Adipose tissue (tissue), 3 donors: ENCODE data around the gene GMEB1. TPM values are rescaled to one million over a fixed set of nuclear protein-coding genes. Genes with fewer than 3 reads are reported as not detected.
"Not testable (repeated sequence)": the region's sequence is repeated elsewhere in the genome, so short reads cannot be mapped to it uniquely, and the experiment has no call there.

Experiments
- H3K27ac ChIP-seq: one replicate; pipeline ENCODE4 v1.5.1; 2013; ENCODE audit warnings: low read depth, low read length
- WGBS, 3 donors: extraction: QIAGEN DNeasy Blood & Tissue Kit; methylation state at CpG; one replicate each; pipeline ENCODE4 v1.1.7; 2013; 5-methylcytosine and 5-hydroxymethylcytosine counted together
- polyA plus RNA-seq, 3 donors: library from polyadenylated mRNA; stranded (reverse); fragments of 200-250 nt; gene quantifications; one replicate each; pipeline ENCODE4 v1.2.3, GENCODE V29; 2013
- donor health status: healthy with polysubstance abuse.
- donor health status: Bipolar disorder and iron deficiency.
- donor health status: healthy.

Gene GMEB1, protein sequence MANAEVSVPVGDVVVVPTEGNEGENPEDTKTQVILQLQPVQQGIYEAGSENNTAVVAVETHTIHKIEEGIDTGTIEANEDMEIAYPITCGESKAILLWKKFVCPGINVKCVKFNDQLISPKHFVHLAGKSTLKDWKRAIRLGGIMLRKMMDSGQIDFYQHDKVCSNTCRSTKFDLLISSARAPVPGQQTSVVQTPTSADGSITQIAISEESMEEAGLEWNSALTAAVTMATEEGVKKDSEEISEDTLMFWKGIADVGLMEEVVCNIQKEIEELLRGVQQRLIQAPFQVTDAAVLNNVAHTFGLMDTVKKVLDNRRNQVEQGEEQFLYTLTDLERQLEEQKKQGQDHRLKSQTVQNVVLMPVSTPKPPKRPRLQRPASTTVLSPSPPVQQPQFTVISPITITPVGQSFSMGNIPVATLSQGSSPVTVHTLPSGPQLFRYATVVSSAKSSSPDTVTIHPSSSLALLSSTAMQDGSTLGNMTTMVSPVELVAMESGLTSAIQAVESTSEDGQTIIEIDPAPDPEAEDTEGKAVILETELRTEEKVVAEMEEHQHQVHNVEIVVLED
- polyA plus RNA-seq = 1 to 10 TPM; 2.8 to 5.6 (median 5.2) TPM

DNA sequence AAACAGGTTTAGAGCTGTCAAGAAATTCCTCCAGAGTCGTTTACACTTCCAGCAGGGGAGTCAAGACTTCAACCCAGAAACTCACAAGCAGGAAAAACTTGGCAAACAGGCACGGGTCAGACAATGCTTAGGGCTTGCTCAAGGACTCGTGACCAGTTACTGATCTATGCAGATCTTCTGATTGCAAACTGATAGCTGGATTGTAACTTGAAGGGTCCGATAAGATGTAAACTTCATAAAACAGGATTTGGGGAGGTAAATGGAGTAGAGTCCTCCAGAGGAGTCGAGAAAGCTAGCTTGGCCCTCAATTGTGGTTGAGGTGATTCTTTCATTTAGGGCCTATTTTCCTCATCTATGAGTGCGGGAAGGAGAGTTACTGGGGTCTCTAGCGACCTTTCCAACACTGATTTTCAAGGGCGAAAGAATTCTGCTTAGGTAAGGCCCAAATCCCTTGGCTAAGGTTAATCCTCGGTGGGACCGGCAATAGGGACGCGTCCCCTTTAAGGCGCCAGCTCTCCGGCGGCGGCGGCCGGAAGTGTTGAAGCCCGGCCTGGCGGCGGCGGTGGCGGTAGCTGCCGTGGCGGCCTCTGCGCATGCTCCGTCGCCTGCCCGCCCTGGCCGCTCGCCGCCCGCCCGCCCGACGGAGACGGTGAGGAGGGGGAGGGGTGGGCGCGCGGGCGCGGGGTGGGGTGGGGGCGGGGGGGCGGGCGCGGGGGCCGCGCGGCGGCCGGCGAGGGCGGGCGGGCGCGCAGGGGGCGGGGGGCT is at the start of gene GMEB1:
Gene GMEB1 (plus strand): TSS at position 594 of the 765 bp plus-strand sequence. CDS start 14,829 bp downstream, outside the sequence.
- 0 to 2% (median 1%) methylated on average over 34 to 50 of the region's 57 CpGs for WGBS, 3 donors

DNA sequence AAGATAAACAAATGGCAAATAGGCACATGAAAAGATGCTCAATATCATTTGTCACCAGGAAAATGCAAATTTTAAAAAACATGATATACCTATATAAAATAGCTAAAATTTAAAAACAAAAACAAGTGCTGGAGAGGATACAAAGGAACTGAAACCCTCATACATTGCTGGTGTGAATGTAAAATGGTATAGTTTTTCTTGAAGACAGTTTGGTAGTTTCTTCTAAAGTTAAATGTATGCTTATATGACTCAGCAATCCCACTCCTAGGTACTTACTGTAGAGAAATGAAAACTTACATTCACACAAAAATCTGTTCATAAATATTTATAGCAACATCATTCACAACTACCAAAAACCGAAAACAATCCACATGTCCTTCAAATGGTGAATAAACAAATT is 36.9 kb upstream of the GMEB1 start:
- no peak overlapping the region for H3K27ac ChIP-seq
- 95 to 100% (median 96%) methylated on average over 1 of the region's 1 CpG for WGBS, 3 donors

More for the DNA sequence above, at the start of gene GMEB1:
- peak within 1 kb of the TSS; percentile 88 for H3K27ac ChIP-seq

DNA sequence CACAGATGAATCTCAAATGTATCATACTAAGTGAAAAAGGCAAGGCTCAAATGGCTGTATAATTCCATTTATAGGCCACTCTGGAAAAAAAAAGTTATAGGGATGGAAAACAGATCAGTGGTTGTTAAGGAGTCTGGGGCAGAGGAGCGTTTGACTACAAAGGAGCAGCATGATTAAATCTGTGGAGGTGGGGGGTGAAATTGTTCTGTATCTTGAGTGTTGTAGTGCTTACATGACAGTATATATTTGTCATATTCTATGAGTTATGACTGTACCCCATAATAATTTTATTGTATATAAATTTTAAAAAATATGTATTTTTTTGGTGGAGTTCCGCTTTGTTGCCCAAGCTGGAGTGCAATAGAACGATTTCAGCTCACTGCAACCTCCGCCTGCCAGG is 36.0 kb upstream of the GMEB1 start:
- no peak overlapping the region for H3K27ac ChIP-seq
- WGBS, 3 donors = 89 to 95% (median 94%) methylated on average over 4 of the region's 4 CpGs

DNA sequence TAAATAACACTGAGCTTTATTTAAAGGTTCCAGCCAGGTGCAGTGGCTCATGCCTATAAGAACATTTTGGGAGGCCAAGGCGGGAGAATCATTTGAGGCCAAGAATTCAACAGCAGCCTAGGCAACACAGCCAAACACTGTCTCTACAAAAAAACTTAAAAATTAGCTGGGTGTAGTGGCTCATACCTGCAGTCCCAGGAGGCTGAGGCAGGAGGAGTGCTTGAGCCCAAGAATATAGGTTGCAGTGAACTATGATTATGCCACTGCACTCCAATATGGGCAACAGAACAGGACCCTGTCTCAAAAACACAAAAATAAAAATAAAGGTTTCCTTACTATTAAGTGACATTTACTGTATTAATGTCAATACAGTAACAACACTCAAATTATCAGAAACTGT is 27.8 kb upstream of the GMEB1 start:
- 97 to 100% (median 100%) methylated on average over 1 of the region's 1 CpG for WGBS, 3 donors

DNA sequence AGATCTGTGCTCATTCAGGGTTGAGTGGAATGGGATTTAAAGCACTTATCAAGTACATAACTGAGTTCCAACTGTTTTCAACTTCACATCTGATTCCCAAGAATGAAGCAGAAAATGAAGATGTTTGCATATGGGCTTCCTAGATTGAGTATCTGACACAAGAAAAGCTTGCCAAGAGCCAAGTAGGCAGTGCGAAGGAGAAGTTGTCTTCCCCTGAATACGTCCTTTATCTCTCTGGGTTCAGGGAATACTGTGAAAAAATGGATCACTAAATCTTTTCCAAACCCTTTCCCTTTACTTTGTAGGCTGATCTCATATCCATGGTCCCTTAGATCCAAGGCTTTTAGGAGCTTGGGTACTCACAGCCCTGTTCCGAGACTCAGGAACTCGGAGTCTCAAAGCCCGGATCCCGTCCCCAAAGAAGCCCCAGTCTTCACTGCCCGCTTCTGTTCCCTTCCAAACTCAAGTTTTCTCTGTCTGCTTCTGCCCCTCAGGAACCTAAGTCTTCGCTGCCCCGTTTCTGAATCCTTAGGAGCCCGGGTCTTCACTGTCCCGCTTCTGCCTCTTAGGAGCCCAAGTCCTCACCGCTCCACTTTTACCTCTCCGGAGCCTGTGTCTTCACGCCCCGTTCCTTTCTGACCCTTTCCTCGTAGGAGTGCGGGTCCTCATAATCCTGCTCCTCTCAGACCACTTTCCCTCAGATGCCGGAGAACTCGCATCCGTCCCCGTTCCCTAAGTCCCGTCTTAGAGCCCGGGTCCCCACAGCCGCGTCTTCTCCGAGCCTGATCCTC is 26.3 kb upstream of the GMEB1 start:
- WGBS, 3 donors = 1% methylated on average over 26 of the region's 26 CpGs

More for the DNA sequence above, 27.8 kb upstream of the GMEB1 start:
- H3K27ac ChIP-seq = no peak overlapping the region

DNA sequence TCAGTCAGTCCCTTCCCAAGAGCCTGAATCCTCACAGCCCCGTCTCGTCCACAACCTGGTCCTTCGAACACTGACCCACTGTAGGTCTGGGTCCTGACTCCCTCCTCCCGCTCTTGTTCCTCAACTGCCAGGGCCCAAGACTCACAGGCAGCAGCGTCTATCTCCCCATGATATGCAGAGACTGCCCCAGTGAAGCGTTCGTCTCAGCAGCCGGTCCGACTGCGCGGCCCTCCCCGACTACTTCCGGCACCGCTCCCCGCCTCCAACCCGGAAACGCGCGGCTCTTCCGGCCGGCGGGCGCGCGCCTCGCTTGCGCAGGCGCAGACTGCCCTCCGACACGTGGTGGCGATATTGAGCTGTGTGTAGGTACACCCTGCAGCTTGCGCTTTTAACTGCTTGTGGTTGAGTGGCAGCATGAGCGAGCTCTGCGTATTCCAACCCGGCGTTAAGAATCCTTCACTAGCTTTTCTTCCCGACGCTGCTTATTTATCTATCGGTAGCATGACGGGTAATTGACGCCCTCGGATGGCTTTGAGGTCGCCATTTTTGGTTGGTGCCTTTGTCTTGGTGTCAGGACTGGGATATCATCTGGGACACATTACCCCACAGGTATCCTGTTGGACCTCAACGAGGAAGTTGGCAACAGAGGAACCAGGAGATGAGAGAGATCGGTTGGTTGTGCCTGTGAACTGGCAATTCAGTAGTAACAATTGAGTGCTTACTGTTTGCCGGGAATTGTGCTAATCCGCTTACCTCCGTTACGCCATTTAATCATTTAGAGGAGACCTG is 25.5 kb upstream of the GMEB1 start, which contains the start of gene TAF12:
Gene TAF12 (minus strand): TSS at position 221 of the 789 bp plus-strand sequence. CDS start 20,986 bp downstream, outside the sequence.
- WGBS, 3 donors = 0 to 1% (median 0%) methylated on average over 49 of the region's 49 CpGs
- H3K27ac ChIP-seq = peak within 1 kb of the TSS; percentile 59

More for the DNA sequence above, 26.3 kb upstream of the GMEB1 start:
- peak overlapping the region; percentile 30 for H3K27ac ChIP-seq

DNA sequence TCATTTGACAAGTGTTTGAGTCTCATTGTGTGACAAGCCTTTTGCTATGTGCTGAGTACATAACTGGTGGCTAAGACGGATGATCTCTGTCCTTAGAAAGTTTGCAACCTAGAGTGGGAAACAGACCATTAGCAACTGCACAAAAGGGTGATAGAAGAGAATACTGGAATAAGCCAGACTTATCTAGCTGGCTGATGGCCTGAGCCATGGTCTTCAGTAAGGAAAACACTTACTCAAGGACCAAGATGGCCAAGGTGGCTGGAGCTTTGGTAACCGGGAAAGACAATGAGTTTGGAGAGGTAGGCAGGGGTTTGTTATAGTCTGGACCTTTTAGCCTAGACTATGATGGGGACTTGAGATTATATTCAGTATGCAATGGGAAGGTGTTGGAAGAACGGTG is 24.1 kb upstream of the GMEB1 start:
- H3K27ac ChIP-seq = no peak overlapping the region
- WGBS, 3 donors = 75 to 97% (median 94%) methylated on average over 3 of the region's 3 CpGs

DNA sequence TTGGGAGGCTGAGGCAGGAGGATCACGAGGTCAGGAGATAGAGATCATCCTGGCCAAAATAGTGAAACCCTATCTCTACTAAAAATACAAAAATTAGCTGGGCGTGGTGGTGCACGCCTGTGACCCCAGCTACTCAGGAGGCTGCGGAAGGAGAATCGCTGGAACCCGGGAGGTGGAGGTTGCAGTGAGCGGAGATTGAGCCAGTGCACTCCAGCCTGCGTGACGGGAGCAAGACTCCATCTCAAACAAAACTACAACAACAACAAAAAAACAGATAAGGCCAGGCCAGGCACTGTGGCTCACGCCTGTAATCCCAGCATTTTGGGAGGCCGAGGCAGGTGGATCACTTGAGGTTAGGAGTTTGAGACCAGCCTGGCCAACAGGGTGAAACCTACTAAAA is 23.2 kb upstream of the GMEB1 start:
- 94 to 98% (median 96%) methylated on average over 11 of the region's 11 CpGs for WGBS, 3 donors
- H3K27ac ChIP-seq = not testable (repeated sequence)

DNA sequence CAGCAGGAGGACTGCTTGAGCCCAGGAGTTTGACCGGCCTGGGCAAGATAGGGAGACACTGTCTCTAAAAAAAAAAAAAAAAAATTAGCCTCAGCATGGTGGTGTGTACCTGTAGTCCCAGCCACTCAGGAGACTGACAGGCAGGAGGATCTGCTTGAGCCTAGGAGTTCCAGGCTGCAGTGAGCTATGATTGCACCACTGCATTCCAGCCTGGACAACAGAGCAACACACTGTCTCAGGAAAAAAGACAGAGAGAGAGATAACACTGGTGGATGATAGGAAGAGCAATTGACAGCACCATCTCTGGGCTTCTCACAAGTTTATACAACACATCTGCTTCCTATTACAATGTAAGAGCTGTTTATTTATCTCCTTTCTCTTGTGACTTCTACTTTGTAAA is 22.5 kb upstream of the GMEB1 start:
- 73 to 100% (median 82%) methylated on average over 1 of the region's 1 CpG for WGBS, 3 donors
- no peak overlapping the region for H3K27ac ChIP-seq

DNA sequence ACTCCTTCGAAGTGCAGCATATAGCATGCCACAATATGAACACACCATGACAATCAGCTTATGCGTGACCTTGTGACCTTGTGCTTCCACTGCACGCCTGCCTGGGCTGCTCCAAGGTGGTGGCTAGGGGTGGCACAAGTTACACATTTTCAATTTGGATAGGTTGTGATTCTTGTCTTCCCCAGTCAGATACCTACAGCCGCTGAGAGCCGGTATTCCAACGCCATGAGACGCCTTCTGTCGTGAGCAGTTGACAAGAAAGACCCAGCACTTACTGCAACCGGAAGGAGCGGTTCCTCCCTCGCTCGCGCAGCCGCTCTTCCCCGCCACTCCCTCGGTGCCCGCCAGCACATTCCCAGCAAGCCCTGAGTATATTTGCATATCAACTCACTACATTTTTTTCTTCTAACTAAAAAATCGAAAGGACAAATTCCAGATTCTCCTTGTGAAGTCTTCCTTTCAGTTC is 20.5 kb upstream of the GMEB1 start:
- 1 to 2% (median 1%) methylated on average over 18 of the region's 18 CpGs for WGBS, 3 donors
- H3K27ac ChIP-seq = peak overlapping the region; percentile 35

DNA sequence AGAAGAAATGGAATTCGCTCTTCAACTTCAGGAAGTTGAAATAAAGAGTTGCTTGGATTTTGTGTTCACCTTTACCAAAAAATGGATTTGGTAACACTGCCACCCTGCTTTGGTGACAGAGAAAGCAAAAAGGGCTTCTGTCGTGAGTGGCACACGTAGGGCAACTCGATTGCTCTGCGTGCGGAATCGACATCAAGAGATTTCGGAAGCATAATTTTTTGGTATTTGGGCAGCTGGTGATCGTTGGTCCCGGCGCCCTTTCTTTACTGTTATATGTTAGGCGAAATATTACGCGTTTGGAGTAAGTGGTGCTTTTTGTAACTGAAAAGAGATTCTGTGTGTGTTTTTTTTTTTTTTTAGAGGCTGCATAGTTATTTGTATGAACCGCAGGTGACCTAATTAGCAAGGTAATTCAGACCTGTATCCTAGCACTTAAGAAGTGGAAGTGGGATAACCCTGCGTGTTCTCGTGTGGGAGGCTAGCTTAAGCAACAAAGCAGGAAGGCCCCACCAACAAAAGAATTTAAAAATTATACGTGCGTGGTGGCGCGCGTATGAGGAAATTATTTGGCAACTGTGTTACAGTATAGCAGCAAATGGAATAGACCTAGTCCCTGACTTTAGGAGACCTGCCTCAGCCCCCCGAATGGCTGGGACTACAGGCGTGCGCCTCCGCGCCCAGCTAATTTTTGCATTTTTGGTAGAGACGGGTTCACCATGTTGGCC is 19.9 kb upstream of the GMEB1 start, which contains the start of gene RNU11:
Gene RNU11 (plus strand): TSS at position 127 of the 725 bp plus-strand sequence.
- 0 to 2% (median 2%) methylated on average over 28 of the region's 28 CpGs for WGBS, 3 donors

DNA sequence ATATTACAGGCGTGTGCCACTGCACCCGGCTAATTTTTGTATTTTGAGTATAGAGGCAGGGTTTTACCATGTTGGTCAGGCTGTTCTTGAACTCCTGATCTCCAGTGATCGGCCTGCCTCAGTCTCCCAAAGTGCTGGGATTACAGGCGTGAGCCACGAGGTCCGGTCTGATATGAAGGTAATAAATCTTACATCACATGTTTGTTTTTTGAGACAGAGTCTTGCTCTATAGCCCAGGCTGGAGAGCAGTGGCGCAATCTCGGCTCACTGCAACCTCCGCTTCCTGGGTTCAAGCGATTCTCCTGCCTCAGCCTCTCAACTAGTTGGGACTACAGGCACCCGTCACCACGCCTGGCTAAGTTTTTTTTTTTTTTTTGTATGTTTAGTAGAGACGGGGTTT is 15.5 kb upstream of the GMEB1 start:
- WGBS, 3 donors = 71 to 82% (median 76%) methylated on average over 13 of the region's 13 CpGs

More for the DNA sequence above, 19.9 kb upstream of the GMEB1 start, which contains the start of gene RNU11:
- H3K27ac ChIP-seq = peak within 1 kb of the TSS; percentile 35

DNA sequence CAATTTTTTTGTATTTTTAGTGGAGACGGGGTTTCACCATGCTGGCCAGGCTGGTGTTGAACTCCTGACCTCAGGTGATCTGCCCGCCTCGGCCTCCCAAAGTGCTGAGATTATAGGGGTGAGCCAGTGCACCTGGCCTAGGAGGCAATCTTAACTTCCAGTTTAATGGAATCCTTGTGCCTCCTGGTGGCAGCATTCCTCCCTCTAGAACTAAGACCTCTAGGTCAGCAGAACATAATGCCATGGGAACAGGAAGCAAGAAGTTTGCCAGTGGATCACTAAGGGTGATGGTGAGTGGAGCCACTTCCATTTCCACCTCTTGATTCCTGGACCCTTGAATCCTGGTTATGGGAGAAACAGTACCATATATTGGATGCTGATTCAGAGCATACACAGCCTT is 14.7 kb upstream of the GMEB1 start:
- 23 to 69% (median 64%) methylated on average over 3 of the region's 3 CpGs for WGBS, 3 donors
- H3K27ac ChIP-seq = not testable (repeated sequence)

More for the DNA sequence above, 15.5 kb upstream of the GMEB1 start:
- not testable (repeated sequence) for H3K27ac ChIP-seq

DNA sequence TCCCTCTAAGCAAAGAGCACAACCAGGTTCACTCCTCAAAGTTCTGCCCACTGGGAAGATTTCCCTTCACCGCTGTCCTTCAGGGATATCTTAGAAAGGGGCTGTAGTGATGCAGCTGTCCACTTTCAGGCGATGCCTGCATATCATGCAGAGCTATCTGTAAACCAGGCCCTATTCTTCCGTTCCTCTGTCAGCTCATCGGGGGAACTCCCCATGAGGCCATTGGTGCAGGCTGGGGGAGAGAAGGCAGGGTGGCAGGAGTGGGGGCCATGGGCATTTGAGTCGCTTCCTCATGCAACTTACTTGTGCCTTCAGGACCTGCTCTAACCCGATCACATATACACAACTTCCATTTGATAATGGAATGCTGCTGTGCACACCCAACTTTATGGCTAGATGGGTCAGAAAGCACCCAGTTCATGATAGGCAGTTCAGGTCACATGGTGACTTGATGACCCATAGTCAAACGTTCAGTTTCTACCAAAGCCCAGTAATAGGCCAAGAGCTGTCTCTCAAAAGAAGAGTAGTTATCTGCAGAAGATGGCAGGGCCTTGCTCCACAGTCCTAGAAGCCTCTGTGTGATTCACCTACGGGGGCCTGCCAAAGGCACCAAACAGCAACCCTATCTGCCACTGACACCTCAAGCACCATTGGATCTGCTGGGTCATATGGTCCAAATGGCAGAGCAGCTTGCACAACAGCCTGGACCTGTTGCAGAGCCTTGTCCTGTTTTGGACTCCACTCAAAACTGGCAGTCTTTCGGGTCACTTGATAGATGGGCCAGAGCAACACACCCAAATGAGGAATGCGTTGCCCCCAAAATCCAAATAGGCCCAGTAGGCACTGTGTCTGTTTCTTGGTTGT is 12.9 kb upstream of the GMEB1 start:
- not testable (repeated sequence) for H3K27ac ChIP-seq
- 78 to 88% (median 84%) methylated on average over 10 of the region's 10 CpGs for WGBS, 3 donors

DNA sequence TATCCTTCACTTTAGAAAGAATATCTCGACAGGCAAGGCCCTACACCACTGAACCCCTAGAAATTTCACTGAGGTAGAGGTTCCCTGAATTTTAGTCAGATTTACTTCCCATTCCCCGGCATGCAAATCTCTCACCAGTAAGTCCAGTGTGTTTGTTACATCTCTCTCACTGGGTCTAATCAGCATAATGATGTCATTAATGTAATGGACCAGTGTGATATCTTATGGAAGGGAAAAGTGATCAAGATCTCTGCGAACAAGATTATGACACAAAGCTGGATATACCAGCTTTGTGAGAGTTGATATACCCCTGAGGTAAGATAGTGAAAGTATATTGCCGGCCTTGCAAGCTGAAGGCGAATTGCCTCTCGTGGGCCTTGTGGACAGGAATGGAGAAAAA is 12.2 kb upstream of the GMEB1 start:
- WGBS, 3 donors = 88 to 93% (median 92%) methylated on average over 6 of the region's 6 CpGs
- H3K27ac ChIP-seq = no peak overlapping the region
